Choroid plexus epithelial cell (primary cell): ENCODE results near the gene DTD2.

Experiments used
- DNase-seq: peaks from one replicate; pipeline ENCODE4 v3.0.0-alpha.2; 2010; ENCODE audit warnings: low read depth
- H3K4me3 ChIP-seq: 2 replicates; pipeline ENCODE4 v1.5.1; 2011; ENCODE audit warnings: low read depth, mild to moderate bottlenecking, control low read depth, low read length, moderate library complexity
- CTCF ChIP-seq: conservative IDR thresholded peaks from 2 replicates; pipeline ENCODE4 v1.5.1; 2011; ENCODE audit warnings: low read depth, mild to moderate bottlenecking, control low read depth, inconsistent platforms, low read length, moderate library complexity

The DTD2 gene

GRCh38 chr14:31456841-31457664 is at the start of gene DTD2:
DTD2 (minus strand) TSS chr14:31457506; CDS start chr14:31457393, 113 bp downstream.
- H3K4me3 ChIP-seq: peak within 1 kb of the TSS; percentile 83
- no peak for TF ChIP-seq CTCF
- peak; percentile 97 for DNase-seq

GRCh38 chr14:31505411-31505810 is 48.1 kb upstream of the DTD2 start:
- peak; percentile 89 for DNase-seq
- H3K4me3 ChIP-seq: no peak overlapping the region
- TF ChIP-seq CTCF: no peak

- DNase-seq: no peak
- TF ChIP-seq CTCF: no peak
- H3K4me3 ChIP-seq: no peak overlapping the region
These were observed 44.6 kb upstream of the DTD2 start for GRCh38 chr14:31501870-31502269.

- H3K4me3 ChIP-seq: no peak overlapping the region
- DNase-seq: no peak
- no peak for TF ChIP-seq CTCF
These were observed 35.6 kb upstream of the DTD2 start for GRCh38 chr14:31492759-31493498.

GRCh38 chr14:31489691-31490090 is 32.4 kb upstream of the DTD2 start:
- DNase-seq: no peak
- TF ChIP-seq CTCF: no peak
- H3K4me3 ChIP-seq: no peak overlapping the region

GRCh38 chr14:31487886-31488285 is 30.6 kb upstream of the DTD2 start, which contains the start of gene GPR33:
GPR33 (minus strand) TSS chr14:31488039; CDS start chr14:31483965, 4,074 bp downstream.
- no peak for TF ChIP-seq CTCF
- no peak within 1 kb of the TSS for H3K4me3 ChIP-seq
- DNase-seq: no peak
